GM12865 (cell line): ENCODE data around the gene MTFR1L.

Experiments
- DNase-seq: peaks from one replicate; pipeline ENCODE4 v3.0.0; 2010; ENCODE audit warnings: low read depth
- H3K4me3 ChIP-seq: 2 replicates; pipeline ENCODE4 v1.5.1; 2011; ENCODE audit warnings: mild to moderate bottlenecking, low read depth, low read length, control low read depth
- TF ChIP-seq, protein P1 (sequence below): IDR thresholded peaks from 2 replicates; pipeline ENCODE4 v1.5.1; 2011; ENCODE audit warnings: low read length, control low read depth, low read depth, inconsistent platforms; ENCODE audit not compliant: insufficient read depth; ENCODE audit errors: missing control alignments

The MTFR1L gene

DNA sequence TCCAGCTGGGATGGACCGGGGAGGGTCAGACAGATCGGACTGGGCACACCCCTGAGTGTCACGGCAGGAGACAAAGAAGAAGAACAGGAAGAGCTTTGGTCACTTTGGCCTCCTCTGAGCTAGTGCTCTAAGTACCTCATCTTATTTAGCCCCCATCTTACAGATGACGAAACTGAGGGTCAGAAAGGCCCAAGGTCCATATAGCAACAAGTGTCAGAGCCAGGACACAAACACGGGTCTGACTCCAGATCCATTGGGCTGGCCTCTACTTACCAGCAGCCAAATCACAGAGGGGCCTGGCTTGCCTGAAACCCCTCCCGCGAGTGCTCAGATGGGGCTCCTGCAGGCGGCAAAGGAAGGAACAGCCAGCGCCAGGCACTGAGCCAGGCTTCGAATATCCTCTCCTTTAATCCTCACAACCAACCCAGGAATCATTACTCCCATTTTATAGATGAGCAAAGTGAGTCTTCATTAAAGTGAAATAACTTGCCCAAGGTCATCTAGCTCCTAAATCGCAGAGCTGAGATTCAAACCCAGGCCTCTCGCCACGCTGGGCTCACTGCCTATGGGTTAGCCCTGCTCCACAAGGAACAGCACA lies 45.4 kb upstream of the MTFR1L start:
- TF ChIP-seq, protein P1, sequence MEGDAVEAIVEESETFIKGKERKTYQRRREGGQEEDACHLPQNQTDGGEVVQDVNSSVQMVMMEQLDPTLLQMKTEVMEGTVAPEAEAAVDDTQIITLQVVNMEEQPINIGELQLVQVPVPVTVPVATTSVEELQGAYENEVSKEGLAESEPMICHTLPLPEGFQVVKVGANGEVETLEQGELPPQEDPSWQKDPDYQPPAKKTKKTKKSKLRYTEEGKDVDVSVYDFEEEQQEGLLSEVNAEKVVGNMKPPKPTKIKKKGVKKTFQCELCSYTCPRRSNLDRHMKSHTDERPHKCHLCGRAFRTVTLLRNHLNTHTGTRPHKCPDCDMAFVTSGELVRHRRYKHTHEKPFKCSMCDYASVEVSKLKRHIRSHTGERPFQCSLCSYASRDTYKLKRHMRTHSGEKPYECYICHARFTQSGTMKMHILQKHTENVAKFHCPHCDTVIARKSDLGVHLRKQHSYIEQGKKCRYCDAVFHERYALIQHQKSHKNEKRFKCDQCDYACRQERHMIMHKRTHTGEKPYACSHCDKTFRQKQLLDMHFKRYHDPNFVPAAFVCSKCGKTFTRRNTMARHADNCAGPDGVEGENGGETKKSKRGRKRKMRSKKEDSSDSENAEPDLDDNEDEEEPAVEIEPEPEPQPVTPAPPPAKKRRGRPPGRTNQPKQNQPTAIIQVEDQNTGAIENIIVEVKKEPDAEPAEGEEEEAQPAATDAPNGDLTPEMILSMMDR: no peak
- no peak for DNase-seq
- no peak overlapping the region for H3K4me3 ChIP-seq

DNA sequence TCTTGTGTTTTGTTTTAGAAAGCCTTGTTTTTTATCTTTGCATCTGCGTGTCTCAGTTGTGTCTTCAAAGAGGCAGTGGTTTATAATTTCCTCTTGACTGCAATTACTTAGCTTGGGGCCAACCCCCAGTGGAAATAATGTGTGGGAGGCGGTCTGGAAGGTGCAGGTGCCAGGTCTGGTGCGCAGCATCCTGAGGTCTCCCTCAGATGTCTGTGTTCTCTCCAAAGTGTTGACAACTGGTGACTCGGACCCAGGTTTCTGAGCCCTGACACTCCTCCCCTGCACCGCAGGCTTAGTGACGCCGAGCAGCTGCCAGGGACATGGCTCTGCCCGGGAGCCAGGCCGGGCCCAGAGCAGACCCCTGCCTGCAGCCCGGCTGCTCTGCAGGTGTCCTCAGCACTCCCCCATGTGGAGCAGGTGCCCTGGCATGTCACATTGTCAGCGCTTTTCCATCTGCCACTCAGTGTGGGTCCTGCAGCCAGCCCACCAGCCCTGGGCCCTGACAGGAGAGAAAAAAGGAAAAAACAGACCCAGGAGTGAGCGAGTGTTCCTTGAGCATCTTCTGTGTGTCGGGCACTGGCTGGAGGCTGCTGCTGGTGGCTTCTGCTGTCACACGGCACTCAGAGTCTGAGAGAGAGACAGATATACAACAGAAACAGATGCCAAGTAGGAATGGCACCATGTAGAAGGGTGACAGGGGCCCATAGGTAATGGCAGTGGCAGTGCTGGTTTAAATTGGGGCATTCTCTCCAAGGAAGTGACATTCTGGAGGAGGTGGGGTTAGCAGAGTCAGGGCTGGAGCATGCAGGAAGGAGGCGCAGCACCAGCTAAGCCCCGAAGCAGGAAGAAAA lies 44.6 kb upstream of the MTFR1L start:
- no peak overlapping the region for H3K4me3 ChIP-seq
- DNase-seq: peak; percentile 27
- TF ChIP-seq, protein P1: no peak

DNA sequence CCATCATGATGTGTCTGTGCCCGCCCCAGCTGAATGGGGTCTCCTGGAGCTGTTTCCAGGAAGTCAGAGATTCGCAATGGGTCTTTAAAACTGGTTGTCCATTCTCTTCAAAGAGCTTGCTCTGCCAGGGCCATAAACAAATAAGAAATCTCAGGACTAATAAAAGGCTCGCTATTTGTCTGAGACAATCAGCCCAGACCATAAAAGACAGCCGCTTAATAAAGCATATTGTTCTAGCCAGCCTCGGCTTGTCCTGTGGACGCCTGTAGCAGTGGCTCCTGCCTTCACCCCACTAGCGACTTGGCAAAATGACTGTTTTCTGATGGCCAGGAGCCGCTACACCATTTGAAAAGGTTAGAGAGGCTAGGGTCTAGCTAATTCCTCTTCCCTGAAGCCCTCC lies 40.4 kb upstream of the MTFR1L start:
- TF ChIP-seq, protein P1: no peak
- no peak for DNase-seq
- no peak overlapping the region for H3K4me3 ChIP-seq

DNA sequence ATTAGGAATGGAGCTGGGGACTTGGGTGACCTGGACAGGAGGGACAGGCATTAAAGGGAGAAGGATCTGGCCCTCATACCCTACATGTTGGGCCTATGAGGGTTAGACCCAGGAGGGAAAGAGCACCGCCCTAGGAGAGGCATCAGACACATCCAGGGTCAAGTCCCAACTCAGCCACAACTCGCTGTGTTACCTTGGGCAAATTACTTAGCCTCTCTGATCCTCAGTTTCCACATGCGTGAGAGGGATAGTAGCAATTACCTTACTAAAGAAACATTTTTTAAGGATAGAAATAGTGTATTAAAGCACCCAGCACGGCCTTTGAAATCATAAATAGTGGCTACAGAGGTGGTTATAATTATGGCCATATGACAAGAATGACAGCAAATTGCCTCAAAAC lies 39.9 kb upstream of the MTFR1L start:
- TF ChIP-seq, protein P1: no peak
- no peak for DNase-seq
- no peak overlapping the region for H3K4me3 ChIP-seq

DNA sequence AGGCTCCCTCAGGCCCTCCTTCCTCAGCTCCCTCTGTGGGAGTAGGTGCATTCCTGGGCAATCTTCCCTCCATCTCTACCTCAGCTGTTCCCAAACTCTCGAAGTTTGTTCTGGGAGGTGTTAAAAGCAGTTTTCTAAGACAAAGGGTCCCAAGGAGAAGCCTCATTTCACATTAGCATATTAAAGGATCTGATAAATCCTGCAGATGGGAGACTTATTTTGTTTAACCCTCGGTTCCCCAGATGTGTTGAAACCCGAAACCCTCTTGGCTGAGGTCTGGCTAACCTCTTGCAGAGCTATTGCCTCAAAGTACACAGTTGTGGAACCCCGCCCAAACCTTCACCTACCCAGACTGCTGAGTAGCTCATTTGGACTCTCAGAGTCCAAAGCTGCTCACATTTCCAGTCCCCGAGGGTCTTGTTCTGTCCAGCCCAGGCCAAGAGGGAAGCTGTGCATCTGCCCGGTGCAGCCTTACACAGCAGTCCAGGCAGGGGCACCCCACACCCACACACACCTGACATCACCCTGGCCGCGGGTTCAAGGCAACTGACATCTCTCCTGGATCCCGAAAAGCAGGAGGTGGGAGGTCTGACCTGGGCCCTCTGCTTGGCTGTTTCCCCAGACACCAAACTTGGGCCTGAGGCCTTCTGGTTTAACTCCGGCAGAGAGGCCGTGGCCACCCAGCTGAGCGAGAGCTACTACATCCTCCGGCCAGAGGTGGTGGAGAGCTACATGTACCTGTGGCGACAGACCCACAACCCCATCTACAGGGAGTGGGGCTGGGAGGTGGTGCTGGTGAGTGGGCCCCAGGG lies 39.2 kb upstream of the MTFR1L start:
- TF ChIP-seq, protein P1: no peak
- no peak overlapping the region for H3K4me3 ChIP-seq
- no peak for DNase-seq

DNA sequence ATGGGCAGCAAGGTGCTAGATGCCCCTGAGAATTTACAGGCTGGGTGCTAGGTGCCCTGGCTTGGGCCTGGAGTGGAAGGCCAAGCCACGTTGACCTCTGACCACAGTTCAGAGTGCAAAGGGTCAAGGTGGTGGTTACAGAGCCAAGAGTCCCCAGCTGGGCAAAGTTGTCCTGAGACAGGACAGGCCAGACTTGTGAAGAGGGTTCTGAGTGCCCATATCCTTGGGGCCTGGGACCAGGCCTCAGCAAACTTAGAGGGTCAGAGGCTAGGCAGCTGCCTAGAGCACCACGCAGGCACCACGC lies 38.7 kb upstream of the MTFR1L start:
- TF ChIP-seq, protein P1: no peak
- no peak overlapping the region for H3K4me3 ChIP-seq
- DNase-seq: no peak
